Heart left ventricle (tissue), 16 donors: ENCODE results near the gene ZG16B. TPM values are rescaled to one million over a fixed set of nuclear protein-coding genes. Genes with fewer than 3 reads are reported as not detected.

Experiments used
- ATAC-seq, 4 donors: fragments of 200-7000 bp; cut with Tn5 transposase; one replicate each; pipeline ENCODE4 v1.9.1; 2020 to 2022; ENCODE audit warnings: moderate library complexity in 4 of 4, mild to moderate bottlenecking in 3 of 4, moderate number of reproducible peaks in 1 of 4
- DNase-seq, 5 donors: peaks; one replicate each; pipeline ENCODE4 v3.0.0-alpha.2; 2020
- H3K27ac ChIP-seq, 12 donors: fragments of 200-600 bp; sonication (generic) in 4 of 12; one replicate each; pipeline versions ENCODE4 v1.5.0 to v1.8.0; 2016 to 2022; ENCODE audit warnings: mild to moderate bottlenecking in 2 of 12
- H3K27me3 ChIP-seq, 9 donors: fragments of 200-600 bp; sonication (generic) in 2 of 9; one replicate each; pipeline versions ENCODE4 v1.5.1 to v1.8.0; 2016 to 2022; ENCODE audit warnings: mild to moderate bottlenecking in 3 of 9
- H3K36me3 ChIP-seq, 9 donors: fragments of 200-600 bp; sonication (generic) in 2 of 9; one replicate each; pipeline versions ENCODE4 v1.5.0 to v1.8.0; 2018 to 2022; ENCODE audit warnings: mild to moderate bottlenecking in 2 of 9
- H3K4me1 ChIP-seq, 12 donors: fragments of 200-600 bp; sonication (generic) in 4 of 12; one replicate each; pipeline versions ENCODE4 v1.5.0 to v1.8.0; 2016 to 2022; ENCODE audit warnings: mild to moderate bottlenecking in 3 of 12
- H3K4me3 ChIP-seq, 12 donors: fragments of 200-600 bp; sonication (generic) in 4 of 12; one replicate each; pipeline versions ENCODE4 v1.5.0 to v1.8.0; 2017 to 2022; ENCODE audit warnings: mild to moderate bottlenecking in 9 of 12, moderate library complexity in 4 of 12
- H3K9me3 ChIP-seq, 12 donors: fragments of 200-600 bp; sonication (generic) in 4 of 12; one replicate each; pipeline versions ENCODE4 v1.5.0 to v1.8.0; 2016 to 2022; ENCODE audit warnings: mild to moderate bottlenecking in 1 of 12
- CTCF ChIP-seq, 12 donors: fragments of 200-600 bp; sonication (generic) in 4 of 12; IDR thresholded peaks; one replicate each; pipeline versions ENCODE4 v1.5.0 to v1.8.0; 2018 to 2022; ENCODE audit warnings: antibody characterized with exemption in 12 of 12, mild to moderate bottlenecking in 5 of 12
- POLR2A ChIP-seq, 2 donors: fragments of 450-650 bp; IDR thresholded peaks; one replicate each; pipeline ENCODE4 v1.6.1; 2017; ENCODE audit warnings: antibody characterized with exemption in 2 of 2, mild to moderate bottlenecking in 2 of 2, moderate library complexity in 2 of 2
- WGBS, 4 donors: extraction: QIAGEN DNeasy Blood & Tissue Kit in 2 of 4; methylation state at CpG; one replicate each; pipeline versions ENCODE4 v1.1.5 to v1.1.7; 2013 to 2018; 5-methylcytosine and 5-hydroxymethylcytosine counted together
- intact Hi-C, 10 donors: fragments of 100-400 bp; cut with DNase I; formaldehyde crosslinking; loops; one replicate each; pipeline versions ENCODE4 v1.11.1 to v1.14.2; 2022
- polyA plus RNA-seq, 2 donors: library from polyadenylated mRNA; stranded (reverse); fragments of 200-250 nt; gene quantifications; one replicate each; pipeline ENCODE4 v1.2.3, GENCODE V29; 2013
- total RNA-seq, 9 donors: library from RNA; depleted of rRNA in 2 of 9; stranded (reverse); fragments of >200 nt in 2 of 9; fragmentation: NEBNext Ultra II Directional in 3 of 9; extraction: Animal tissue kit (Norgen Biotek cat#: 25700) in 3 of 9; gene quantifications; one replicate each; pipeline versions ENCODE4 v1.1.0 to v1.2.4, GENCODE V29; 2016 to 2023
- donor health status: ischemic (EF 13 %, LVEDD 7.1; RV severe dilation, severe dysfunction).
- donor health status: healthy with polysubstance abuse.
- donor health status: DM: no; HTN: yes; CAD: no.
- donor health status: DM: no; HTN: no; CAD: no.
- donor health status: ischemic (EF 25% LVEDD 6.9; RV normal size, moderate dysfunction).
- donor health status: ischemic (EF 25% LVEDD 5.7; RV mildly dilated, moderate dysfunction).
- donor health status: healthy.
- donor health status: DM: yes; HTN: yes; CAD: no.
- donor health status: ischemic (EF 35%, LVEDD 5.7; RV mildly dilated, moderate dysfunction).
- donor health status: nonischemic (EF 11% LVEDD 7.7; RV severe dilation, severe dysfunction).
- donor health status: DM: yes; HTN: yes; CAD: no.
- donor health status: PGD.
- donor health status: ischemic (EF 29% LVEDD 5.4; RV normal size, mild dysfunction).
- donor health status: nonischemic (EF 23%, LVEDD 6.1; RV moderate dilation, normal function).

Gene ZG16B
- total and polyA plus RNA-seq, 11 donors, result 0.50 to 3.0 TPM; not detected in 9

- no peak for TF ChIP-seq CTCF (IDR thresholded peaks at IDR 0.05)
- no peak for TF ChIP-seq POLR2A (IDR thresholded peaks at IDR 0.05)
- H3K4me1 ChIP-seq, result no peaks in the 10 kb centered on the region
- H3K27ac ChIP-seq, result no peak overlapping the region
- H3K4me3 ChIP-seq, result no peak overlapping the region
- H3K9me3 ChIP-seq, result no peaks in the 10 kb centered on the region
- no peak for DNase-seq
- 80 to 86% (median 83%) methylated on average over 16 to 18 of the region's 18 CpGs for WGBS, 4 donors
- H3K36me3 ChIP-seq, result no peaks in the 10 kb centered on the region
- peaks cover 0 to 53% (median 9%) of the 10 kb centered on the region in 9 donors for H3K27me3 ChIP-seq
- intact Hi-C loops, result no loop called here
- ATAC-seq, result no peak
These were observed 10.7 kb upstream of the ZG16B start for GRCh38 chr16:2819179-2819938.

GRCh38 chr16:2819939-2820835 lies 9.9 kb upstream of the ZG16B start:
- H3K27me3 ChIP-seq, result peaks cover 0 to 52% (median 9%) of the 10 kb centered on the region in 9 donors
- ATAC-seq, result no peak
- TF ChIP-seq CTCF (IDR thresholded peaks at IDR 0.05) (no peak), POLR2A (IDR thresholded peaks at IDR 0.05) (no peak)
- no peak for DNase-seq
- H3K9me3 ChIP-seq, result no peaks in the 10 kb centered on the region
- H3K27ac ChIP-seq, result no peak overlapping the region
- H3K4me3 ChIP-seq, result no peak overlapping the region
- H3K4me1 ChIP-seq, result no peaks in the 10 kb centered on the region
- 60 to 69% (median 64%) methylated on average over 12 to 17 of the region's 17 CpGs for WGBS, 4 donors
- H3K36me3 ChIP-seq, result no peaks in the 10 kb centered on the region
- intact Hi-C loops, result no loop called here

- intact Hi-C loops, result no loop called here
- Histone ChIP-seq H3K36me3 (no peaks in the 10 kb centered on the region), H3K4me3 (no peak overlapping the region), H3K9me3 (no peaks in the 10 kb centered on the region), H3K27me3 (peaks cover 0 to 44% (median 8%) of the 10 kb centered on the region in 9 donors), H3K4me1 (no peaks in the 10 kb centered on the region), H3K27ac (no peak overlapping the region)
- ATAC-seq, result no peak
- no peak for DNase-seq
- TF ChIP-seq CTCF (IDR thresholded peaks at IDR 0.05) (no peak), POLR2A (IDR thresholded peaks at IDR 0.05) (no peak)
- WGBS, 4 donors, result 63 to 82% (median 71%) methylated on average over 14 of the region's 14 CpGs
These were observed 9.1 kb upstream of the ZG16B start for GRCh38 chr16:2820836-2821486.
